Limb (tissue), 2 donors: Measurements from ENCODE around the gene FAM184B.
"Not testable (repeated sequence)": the region's sequence is repeated elsewhere in the genome, so short reads cannot be mapped to it uniquely, and the experiment has no call there.

Source experiments
- DNase-seq, 2 donors: peaks; one replicate each; pipeline ENCODE4 v3.0.0-alpha.2; 2016; ENCODE audit errors: extremely low spot score in 2 of 2

FAM184B gene

GRCh38 chr4:17718471-17718870, 63.0 kb downstream of the FAM184B start:
- DNase-seq: no peak

- DNase-seq: no peak
Measured at GRCh38 chr4:17717301-17717700, 64.1 kb downstream of the FAM184B start.

GRCh38 chr4:17715511-17715910, 65.9 kb downstream of the FAM184B start:
- no peak for DNase-seq

GRCh38 chr4:17713779-17714178, 67.6 kb downstream of the FAM184B start:
- DNase-seq: no peak

- no peak for DNase-seq
Measured at GRCh38 chr4:17712166-17712565, 69.3 kb downstream of the FAM184B start.

- DNase-seq: not testable (repeated sequence)
Measured at GRCh38 chr4:17711206-17711605, 70.2 kb downstream of the FAM184B start.

- DNase-seq: no peak
Measured at GRCh38 chr4:17709763-17710068, 71.7 kb downstream of the FAM184B start.

GRCh38 chr4:17708992-17709762, 72.2 kb downstream of the FAM184B start:
- no peak for DNase-seq

- no peak for DNase-seq
Measured at GRCh38 chr4:17707671-17708070, 73.8 kb downstream of the FAM184B start.

- no peak for DNase-seq
Measured at GRCh38 chr4:17705107-17705506, 76.3 kb downstream of the FAM184B start.

- no peak for DNase-seq
Measured at GRCh38 chr4:17704020-17704650, 77.3 kb downstream of the FAM184B start.

- DNase-seq: no peak
Measured at GRCh38 chr4:17702641-17703040, 78.8 kb downstream of the FAM184B start.

GRCh38 chr4:17701882-17702281, 79.5 kb downstream of the FAM184B start:
- no peak for DNase-seq

- DNase-seq: no peak
Measured at GRCh38 chr4:17701138-17701839, 80.1 kb downstream of the FAM184B start.

- no peak for DNase-seq
Measured at GRCh38 chr4:17699380-17699779, 82.0 kb downstream of the FAM184B start.

- DNase-seq: no peak
Measured at GRCh38 chr4:17698116-17698515, 83.3 kb downstream of the FAM184B start.

GRCh38 chr4:17695341-17695740, 86.1 kb downstream of the FAM184B start:
- no peak for DNase-seq

- DNase-seq: no peak
Measured at GRCh38 chr4:17694552-17694951, 86.9 kb downstream of the FAM184B start.

- no peak for DNase-seq
Measured at GRCh38 chr4:17690898-17691297, 90.5 kb downstream of the FAM184B start.

GRCh38 chr4:17690135-17690534, 91.3 kb downstream of the FAM184B start:
- DNase-seq: no peak

GRCh38 chr4:17688011-17688441, 93.4 kb downstream of the FAM184B start:
- DNase-seq: peak in 1 of 2 donors; percentile 29

GRCh38 chr4:17687237-17687857, 94.1 kb downstream of the FAM184B start:
- no peak for DNase-seq
